Cerebellar nuclear complex (tissue), 1 donor: ENCODE data around the gene MIPEP.

Experiments
- DNase-seq, 2 experiments: peaks; one replicate each; lab custom pipeline; 2025; lab: John Stamatoyannopoulos, UW

Gene MIPEP

GRCh38 chr13:23810685-23811240 is 78.4 kb downstream of the MIPEP start:
- DNase-seq = no peak

- no peak for DNase-seq
Observed at GRCh38 chr13:23808803-23809202, 80.4 kb downstream of the MIPEP start.

DNA sequence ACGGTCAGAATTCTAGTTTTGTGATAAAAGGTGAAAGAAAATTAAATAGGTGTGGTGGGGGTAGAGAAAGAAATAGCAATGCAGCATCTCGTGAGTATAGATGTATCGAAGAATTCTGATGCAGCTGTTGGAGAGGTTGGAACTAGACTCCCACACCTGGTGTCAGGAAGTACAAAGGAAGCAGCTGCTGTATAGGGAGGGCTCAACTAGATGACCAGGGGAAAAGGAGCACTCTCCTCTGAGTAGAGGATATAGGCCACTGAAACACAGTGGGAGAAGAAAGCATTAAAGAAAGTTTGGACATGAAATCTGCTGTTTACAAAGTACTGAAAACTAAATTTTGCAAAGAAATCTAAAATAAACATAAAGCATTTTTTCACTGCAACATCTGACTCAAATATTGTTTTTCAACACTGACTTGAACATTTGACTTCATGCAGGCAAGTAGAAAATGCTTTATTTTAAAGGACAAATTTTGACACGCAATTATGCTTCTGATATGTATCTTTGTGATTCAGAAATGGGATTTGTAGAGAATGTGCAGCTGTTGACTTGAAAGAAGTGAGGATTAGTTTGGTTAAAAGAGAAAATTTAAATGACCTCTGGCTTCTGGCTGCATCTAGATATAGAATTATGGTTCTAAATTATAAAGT is 82.2 kb downstream of the MIPEP start:
- DNase-seq = no peak

DNA sequence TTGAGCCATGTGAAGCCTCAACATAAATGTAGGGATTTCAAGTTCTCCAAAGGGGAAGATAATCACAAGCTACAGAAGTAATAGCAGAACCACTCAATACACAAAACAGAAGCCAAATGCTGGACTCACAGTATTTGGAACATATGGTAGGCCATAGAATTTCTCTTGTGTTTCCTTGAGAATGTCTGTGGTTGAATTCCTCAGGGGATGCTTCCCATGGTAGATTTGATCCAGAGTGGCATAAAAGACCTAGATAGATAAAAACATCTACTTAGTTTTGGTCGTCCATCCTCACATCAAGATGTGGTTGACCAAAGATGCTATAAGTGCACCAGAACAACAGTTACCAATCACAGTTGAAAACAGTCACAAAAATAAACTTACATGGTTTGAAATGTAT is 83.4 kb downstream of the MIPEP start:
- DNase-seq = no peak

- no peak for DNase-seq
Observed at GRCh38 chr13:23805122-23805521, 84.1 kb downstream of the MIPEP start.

GRCh38 chr13:23804166-23804565 is 85.0 kb downstream of the MIPEP start:
- DNase-seq = no peak

DNA sequence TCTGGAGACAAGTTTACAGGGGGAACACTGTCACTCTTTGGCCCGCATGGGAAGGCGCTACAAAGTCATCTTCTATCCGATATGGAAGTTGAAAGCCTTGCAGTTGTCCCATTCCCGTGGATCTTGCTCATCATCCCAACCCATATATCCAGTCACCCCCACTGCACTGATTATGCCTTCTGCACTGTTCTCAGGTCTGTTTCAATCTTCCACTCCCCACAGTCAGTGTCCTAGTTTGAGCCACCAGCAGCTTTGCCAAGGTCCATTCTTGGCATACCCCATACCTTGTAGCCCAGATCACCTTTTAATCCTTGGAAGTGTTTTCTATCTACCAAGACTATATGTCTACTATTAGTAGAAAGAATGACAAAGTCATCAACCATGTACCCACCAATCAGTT is 88.1 kb downstream of the MIPEP start:
- DNase-seq = no peak

GRCh38 chr13:23799945-23800344 is 89.3 kb downstream of the MIPEP start:
- DNase-seq = no peak

DNA sequence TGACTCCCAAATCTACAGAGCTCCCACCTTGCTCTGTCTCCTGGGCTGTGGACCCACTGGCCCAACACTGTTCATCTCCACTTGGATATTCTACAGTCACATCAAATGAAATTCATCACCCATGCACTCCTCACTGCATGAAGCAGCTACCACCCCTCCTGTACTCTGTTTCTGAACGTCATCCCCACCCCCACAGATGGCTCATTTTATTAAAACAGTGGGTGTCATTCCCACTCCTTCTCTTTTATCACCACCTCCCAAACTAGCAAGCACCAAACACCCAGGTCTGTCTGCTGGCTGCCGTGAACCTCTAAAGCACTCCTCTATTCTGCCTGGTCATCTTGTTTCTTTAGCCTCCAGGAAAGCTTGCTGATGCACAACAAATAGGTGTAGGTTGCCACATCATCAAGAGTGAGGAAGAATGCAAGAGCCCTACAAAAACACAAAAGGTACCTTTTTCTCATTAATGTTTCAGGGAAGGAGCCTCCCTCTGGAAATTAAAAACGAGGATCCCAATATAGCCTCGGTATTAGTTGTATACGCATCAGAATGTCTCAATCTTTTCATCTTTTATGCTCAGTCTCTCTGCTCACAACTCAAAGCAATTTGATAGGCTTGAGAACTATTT is 91.8 kb downstream of the MIPEP start:
- no peak for DNase-seq

DNA sequence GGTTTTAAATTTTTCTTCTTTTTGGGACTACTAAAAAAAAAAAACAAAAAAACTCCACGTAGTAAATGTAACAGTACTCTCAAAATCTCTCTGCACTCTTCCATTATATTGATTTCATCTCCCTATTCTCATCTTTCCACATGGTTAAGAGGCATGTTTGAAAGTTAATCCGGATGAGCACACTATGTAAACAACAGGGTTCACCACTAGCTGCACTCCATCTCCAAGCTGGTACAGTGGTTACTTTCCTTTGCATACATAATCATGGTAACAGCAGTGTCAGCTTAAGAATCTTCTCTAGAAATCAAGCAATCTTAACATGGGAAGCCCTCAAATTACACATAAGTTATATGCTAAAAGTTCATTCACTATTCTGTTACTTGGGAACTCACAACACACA is 92.6 kb downstream of the MIPEP start:
- DNase-seq = no peak

GRCh38 chr13:23794267-23795161 is 94.7 kb downstream of the MIPEP start:
- no peak for DNase-seq

GRCh38 chr13:23793711-23794110 is 95.5 kb downstream of the MIPEP start:
- DNase-seq = no peak

DNA sequence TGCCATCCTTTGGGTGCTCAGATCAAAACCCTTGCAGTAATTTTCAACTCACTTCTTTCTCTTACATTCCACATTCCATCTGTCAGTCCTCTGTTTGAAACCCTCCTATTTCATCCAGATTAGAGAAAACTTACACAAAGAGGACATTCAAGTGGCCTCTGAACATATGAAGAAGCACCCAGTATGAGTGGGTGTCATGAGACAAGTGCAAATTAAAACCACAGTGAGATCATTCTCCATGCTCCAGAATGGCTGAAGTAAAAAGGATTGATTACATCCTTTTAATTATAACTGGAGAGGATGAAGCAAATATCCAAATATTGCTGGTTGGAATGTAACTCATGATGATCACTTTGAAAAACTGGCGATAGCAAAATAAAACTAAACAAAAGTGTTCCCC is 96.5 kb downstream of the MIPEP start:
- DNase-seq = no peak

- DNase-seq = no peak
Observed at GRCh38 chr13:23790577-23791170, 98.5 kb downstream of the MIPEP start.

GRCh38 chr13:23789576-23790346 is 99.4 kb downstream of the MIPEP start:
- DNase-seq = no peak

- no peak for DNase-seq
Observed at GRCh38 chr13:23788459-23788858, 100.7 kb downstream of the MIPEP start.

DNA sequence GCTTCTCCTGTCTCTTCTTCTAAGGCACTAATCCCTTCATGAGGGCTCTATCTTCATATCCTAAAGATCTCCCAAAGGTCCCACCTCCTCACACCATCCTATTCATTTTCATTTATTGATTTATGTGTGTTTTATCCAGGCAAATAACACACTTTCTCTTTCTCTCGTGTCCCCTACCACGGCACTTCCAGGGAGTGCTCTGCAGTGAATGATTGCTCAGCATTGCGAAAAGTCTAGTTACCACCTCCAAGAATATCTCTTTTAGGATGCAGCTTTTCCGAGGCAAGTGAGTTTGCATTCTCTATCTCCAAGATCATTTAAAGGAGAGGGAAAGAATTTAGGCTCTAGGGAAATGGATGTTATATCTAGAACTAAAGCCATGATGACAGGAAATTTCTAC is 101.7 kb downstream of the MIPEP start:
- no peak for DNase-seq

GRCh38 chr13:23786607-23787006 is 102.6 kb downstream of the MIPEP start:
- DNase-seq = no peak

DNA sequence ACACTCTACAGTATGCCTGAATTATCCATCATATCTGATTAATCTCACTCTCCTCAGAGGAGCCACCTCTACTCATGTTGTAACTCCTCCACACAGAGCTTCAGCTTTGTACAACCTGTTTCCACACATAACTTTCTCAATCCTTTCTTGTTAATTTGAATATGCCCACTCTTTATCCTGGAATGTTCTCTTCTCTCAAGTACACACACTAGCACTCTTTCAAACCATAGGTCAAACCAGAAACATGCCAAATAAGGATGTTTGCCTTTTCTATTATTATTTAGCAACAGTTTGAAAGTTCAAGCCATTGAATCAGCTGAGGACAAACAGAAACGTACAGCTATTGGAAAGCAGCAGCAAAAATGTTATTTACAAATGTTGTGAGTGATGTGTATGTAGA is 110.3 kb downstream of the MIPEP start:
- DNase-seq = no peak

GRCh38 chr13:23778002-23778652 is 111.1 kb downstream of the MIPEP start:
- no peak for DNase-seq

DNA sequence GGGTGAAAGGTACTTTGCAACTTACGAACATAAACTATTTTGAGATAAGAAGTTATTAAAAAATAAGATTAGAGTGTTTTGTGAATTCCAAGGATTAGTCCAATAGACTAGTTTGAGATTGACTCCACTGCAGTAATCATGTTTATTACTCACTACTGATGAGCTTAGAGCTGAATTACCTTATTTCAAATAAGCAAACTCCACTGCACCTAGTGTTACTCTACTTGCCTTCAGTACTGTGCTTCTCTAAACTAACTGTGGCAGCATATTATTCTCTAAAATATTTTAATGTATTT is 111.7 kb downstream of the MIPEP start:
- no peak for DNase-seq
